NT2/D1 (cell line): Measurements from ENCODE around the gene LDLRAD4.

Source experiments
- DNase-seq: peaks from one replicate; pipeline ENCODE4 v3.0.0-alpha.2; 2011; ENCODE audit warnings: low read depth, low spot score
- H3K27me3 ChIP-seq: 2 replicates; pipeline ENCODE4 v1.6.0; 2011; ENCODE audit warnings: mild to moderate bottlenecking; ENCODE audit not compliant: insufficient read length, insufficient read depth
- H3K36me3 ChIP-seq: 2 replicates; pipeline ENCODE4 v1.6.1; 2011; ENCODE audit warnings: mild to moderate bottlenecking, low read length, mixed read lengths; ENCODE audit not compliant: insufficient read depth, insufficient read length
- H3K4me1 ChIP-seq: 2 replicates; pipeline ENCODE4 v1.5.1; 2011; ENCODE audit not compliant: insufficient read depth, insufficient read length
- H3K4me3 ChIP-seq: 2 replicates; pipeline ENCODE4 v1.5.1; 2011; ENCODE audit warnings: low read depth; ENCODE audit not compliant: insufficient read length
- H3K9ac ChIP-seq: 2 replicates; pipeline ENCODE4 v1.6.0; 2011; ENCODE audit warnings: low read depth; ENCODE audit not compliant: insufficient read length
- H3K9me3 ChIP-seq: 2 replicates; pipeline ENCODE4 v1.5.1; 2011; ENCODE audit warnings: mild to moderate bottlenecking, low read length; ENCODE audit not compliant: insufficient read depth
- SUZ12 ChIP-seq: IDR thresholded peaks from 2 replicates; pipeline ENCODE4 v1.6.1; 2011; ENCODE audit not compliant: insufficient read length, insufficient read depth; ENCODE audit errors: extremely low read depth
- YY1 ChIP-seq: IDR thresholded peaks from 2 replicates; pipeline ENCODE4 v1.6.1; 2011; ENCODE audit not compliant: insufficient read length, insufficient read depth
- ZNF274 ChIP-seq: IDR thresholded peaks from 2 replicates; pipeline ENCODE4 v1.6.1; 2011; ENCODE audit warnings: mild to moderate bottlenecking, low read depth, low read length

LDLRAD4 gene

DNA sequence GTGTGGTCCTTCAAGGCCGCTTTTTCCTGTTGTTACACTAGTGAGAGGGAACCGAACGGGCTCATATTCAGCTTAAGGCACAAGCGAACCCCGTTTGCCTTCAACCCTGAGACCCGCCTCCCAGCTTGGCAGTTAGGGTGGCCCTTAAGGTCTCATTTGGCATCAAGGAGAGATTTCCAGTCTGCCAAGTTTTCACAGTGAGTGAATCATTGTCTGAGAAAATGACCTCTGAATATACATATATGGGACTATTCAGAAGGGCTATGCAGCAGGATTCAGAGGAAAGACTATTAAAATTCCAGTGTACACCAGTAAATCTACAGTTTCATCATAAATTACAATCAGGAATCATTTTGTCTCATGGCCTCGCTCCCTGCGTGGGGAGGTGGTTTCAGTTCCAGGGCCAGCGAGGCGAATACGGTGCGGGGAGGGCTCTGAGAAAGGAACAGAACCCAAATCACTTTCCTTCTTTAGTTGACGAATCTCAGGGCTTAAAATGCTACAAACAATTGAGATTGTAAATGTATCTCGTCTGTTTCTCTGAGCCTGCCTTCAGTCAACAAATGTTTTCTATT, 276.4 kb downstream of the LDLRAD4 start:
- Histone ChIP-seq H3K4me3 (no peak overlapping the region), H3K4me1 (peaks cover 4% of the 10 kb centered on the region), H3K27me3 (no peaks in the 10 kb centered on the region), H3K9me3 (peaks cover 25% of the 10 kb centered on the region), H3K36me3 (peaks cover 11% of the 10 kb centered on the region), H3K9ac (no peak overlapping the region)
- TF ChIP-seq SUZ12 (no peak), YY1 (no peak), ZNF274 (no peak)
- DNase-seq: no peak

DNA sequence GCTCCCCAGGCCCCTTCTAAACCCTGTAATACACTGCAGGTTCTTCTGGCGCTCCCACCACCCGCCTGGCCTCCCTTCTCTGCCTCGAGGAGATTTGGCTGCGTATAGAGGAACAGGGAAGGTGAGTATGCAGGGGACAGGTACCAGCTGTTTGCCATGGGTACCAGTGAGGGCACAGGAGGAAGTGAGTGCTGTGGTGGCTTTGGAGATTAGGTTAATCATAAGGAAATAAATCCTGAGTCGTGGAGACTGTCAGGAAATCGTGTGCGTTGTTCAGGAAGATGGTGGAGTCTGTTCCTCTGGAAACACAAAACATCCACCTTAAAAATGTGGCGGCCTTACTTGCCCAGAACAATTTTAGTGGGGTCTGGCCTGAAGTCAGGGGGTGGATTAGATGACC, 277.4 kb downstream of the LDLRAD4 start:
- Histone ChIP-seq H3K4me1 (peaks cover 4% of the 10 kb centered on the region), H3K9me3 (peaks cover 25% of the 10 kb centered on the region), H3K27me3 (no peaks in the 10 kb centered on the region), H3K4me3 (no peak overlapping the region), H3K9ac (no peak overlapping the region), H3K36me3 (peaks cover 11% of the 10 kb centered on the region)
- DNase-seq: no peak
- TF ChIP-seq ZNF274 (no peak), SUZ12 (no peak), YY1 (no peak)

- no peak overlapping the region for H3K4me3 ChIP-seq
Observed at GRCh38 chr18:13496691-13497281, 278.2 kb downstream of the LDLRAD4 start.

DNA sequence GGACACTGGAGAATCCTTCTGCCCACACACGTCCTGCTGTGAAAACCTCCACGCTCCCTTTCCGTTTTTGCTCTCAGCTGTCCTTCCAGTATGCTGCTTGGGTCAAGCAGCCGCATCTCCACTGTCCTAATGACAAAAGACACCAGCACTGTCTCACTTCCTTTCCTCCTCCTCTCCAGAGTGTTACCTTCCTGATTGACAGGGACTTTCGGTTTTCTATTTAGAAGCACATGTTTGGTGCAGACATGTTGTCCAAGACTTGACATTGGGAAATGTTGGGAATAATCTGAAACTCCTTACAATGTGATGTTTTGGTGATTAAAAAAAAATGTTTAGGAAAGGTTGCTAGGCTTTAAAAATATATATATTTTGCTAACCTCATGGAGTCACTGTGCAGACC, 281.2 kb downstream of the LDLRAD4 start:
- Histone ChIP-seq H3K36me3 (peaks cover 11% of the 10 kb centered on the region), H3K4me3 (no peak overlapping the region), H3K9ac (peak overlapping the region; percentile 23), H3K4me1 (peaks cover 10% of the 10 kb centered on the region), H3K9me3 (peaks cover 25% of the 10 kb centered on the region), H3K27me3 (no peaks in the 10 kb centered on the region)
- no peak for TF ChIP-seq SUZ12
- TF ChIP-seq ZNF274: no peak
- no peak for TF ChIP-seq YY1
- peak; percentile 3 for DNase-seq

More at GRCh38 chr18:13496691-13497281, 278.2 kb downstream of the LDLRAD4 start:
- no peak overlapping the region for H3K9ac ChIP-seq
- H3K9me3 ChIP-seq: peaks cover 25% of the 10 kb centered on the region
- no peak for DNase-seq
- TF ChIP-seq SUZ12 (no peak), YY1 (no peak), ZNF274 (no peak)
- H3K4me1 ChIP-seq: peaks cover 7% of the 10 kb centered on the region
- no peaks in the 10 kb centered on the region for H3K27me3 ChIP-seq
- peaks cover 11% of the 10 kb centered on the region for H3K36me3 ChIP-seq

- Histone ChIP-seq H3K4me3 (no peak overlapping the region), H3K9ac (peak overlapping the region; percentile 23), H3K27me3 (no peaks in the 10 kb centered on the region), H3K36me3 (peaks cover 11% of the 10 kb centered on the region), H3K4me1 (peaks cover 10% of the 10 kb centered on the region), H3K9me3 (peaks cover 25% of the 10 kb centered on the region)
- DNase-seq: peak; percentile 78
- TF ChIP-seq SUZ12 (no peak), YY1 (no peak), ZNF274 (no peak)
Observed at GRCh38 chr18:13500227-13500865, 281.8 kb downstream of the LDLRAD4 start.

DNA sequence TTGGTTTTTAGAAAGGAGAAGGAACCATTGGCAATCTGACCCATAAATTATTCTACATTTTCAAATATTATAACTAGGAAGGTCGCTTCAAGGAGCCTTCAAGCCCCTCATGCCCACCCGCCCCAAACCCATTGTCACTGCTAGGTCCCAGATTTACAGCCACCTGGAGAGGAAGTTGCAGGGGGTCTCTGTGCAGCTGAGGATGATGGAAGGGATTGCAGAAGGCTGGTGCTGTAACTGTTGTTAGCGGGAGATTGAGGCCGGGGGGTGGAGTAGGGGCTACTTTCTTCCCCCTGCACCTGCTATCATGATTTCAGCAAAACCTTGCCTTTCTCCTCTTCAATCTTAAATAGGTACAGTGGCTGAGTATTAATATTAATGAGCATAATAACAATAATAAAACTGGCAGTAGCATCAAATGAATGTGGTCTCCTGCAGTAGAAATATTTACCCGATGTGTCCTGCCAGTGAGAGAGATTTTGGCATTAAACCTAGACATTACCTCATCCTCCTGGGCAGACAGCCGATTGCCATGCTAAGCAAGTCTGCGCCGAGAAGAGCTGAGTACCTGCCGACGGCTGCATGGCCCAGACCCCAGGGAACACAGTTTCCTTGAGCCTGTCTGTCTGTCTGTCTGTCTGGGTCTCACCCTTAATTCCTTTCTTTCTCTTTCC, 282.4 kb downstream of the LDLRAD4 start:
- peaks cover 11% of the 10 kb centered on the region for H3K36me3 ChIP-seq
- H3K4me3 ChIP-seq: no peak overlapping the region
- peaks cover 10% of the 10 kb centered on the region for H3K4me1 ChIP-seq
- H3K27me3 ChIP-seq: no peaks in the 10 kb centered on the region
- peak; percentile 5 for DNase-seq
- H3K9ac ChIP-seq: no peak overlapping the region
- TF ChIP-seq ZNF274 (no peak), YY1 (no peak), SUZ12 (no peak)
- H3K9me3 ChIP-seq: peaks cover 25% of the 10 kb centered on the region

GRCh38 chr18:13501543-13501887, 283.0 kb downstream of the LDLRAD4 start:
- peaks cover 10% of the 10 kb centered on the region for H3K4me1 ChIP-seq
- peaks cover 11% of the 10 kb centered on the region for H3K36me3 ChIP-seq
- DNase-seq: no peak
- no peak for TF ChIP-seq SUZ12
- TF ChIP-seq ZNF274: no peak
- no peak for TF ChIP-seq YY1
- H3K9me3 ChIP-seq: peaks cover 25% of the 10 kb centered on the region
- no peak overlapping the region for H3K4me3 ChIP-seq
- H3K27me3 ChIP-seq: no peaks in the 10 kb centered on the region
- H3K9ac ChIP-seq: no peak overlapping the region
